ENCODE measurements around the gene BLOC1S5. TPM values are rescaled to one million over a fixed set of nuclear protein-coding genes. Genes with fewer than 3 reads are reported as not detected.

BLOC1S5 gene
- total and polyA plus RNA-seq, 2 donors (not counting 3 experiments of a cell fraction or from before 2014, with no cell fraction given) = 3.9 to 19.1 TPM

DNA sequence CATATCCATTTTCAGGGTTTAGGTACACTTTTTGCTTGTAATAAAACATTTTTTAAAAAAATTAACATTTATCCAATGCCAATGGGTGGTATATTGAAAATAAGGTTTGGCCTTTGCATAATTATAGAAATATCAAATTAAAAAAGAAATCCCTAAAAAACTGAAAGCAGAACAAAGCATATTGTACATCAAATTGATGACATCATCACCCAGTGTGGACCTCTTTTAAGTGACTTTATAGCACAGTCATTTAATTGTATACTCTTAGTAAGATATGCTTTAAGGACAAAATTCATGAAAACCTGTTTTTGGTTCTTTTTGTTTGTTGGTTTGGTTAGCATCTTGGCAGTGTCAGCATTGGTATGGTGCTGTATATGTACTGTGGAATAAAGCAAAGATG is 39.5 kb upstream of the BLOC1S5 start:
- Histone ChIP-seq H3K4me1 (ENCODE audit: control insufficient read depth, extremely low read depth, insufficient read depth, low read length) (peaks cover 27% of the 10 kb centered on the region), H2AFZ (ENCODE audit: low read depth, low read length) (no peak overlapping the region), H3K27ac (ENCODE audit: insufficient read depth, low read depth, low read length) (no peak overlapping the region), H3K36me3 (ENCODE audit: control insufficient read depth in 2 of 2, extremely low read depth in 1 of 2, insufficient read depth in 2 of 2, low read length in 2 of 2) (no peaks in the 10 kb centered on the region), H3K79me2 (ENCODE audit: control insufficient read depth, insufficient read depth, low read length) (peaks cover 35% of the 10 kb centered on the region), H3K4me2 (ENCODE audit: insufficient read depth, low read length) (no peak overlapping the region), H3K9me1 (replicated peaks; ENCODE audit: control insufficient read depth, extremely low read depth, insufficient read depth, low read length) (no peaks in the 10 kb centered on the region), H3K9me3 (replicated peaks; ENCODE audit: control insufficient read depth, insufficient read depth, low read length) (no peaks in the 10 kb centered on the region), H3K27me3 (ENCODE audit: control insufficient read depth in 2 of 2, insufficient read depth in 2 of 2, low read length in 2 of 2) (no peaks in the 10 kb centered on the region), H3K9ac (replicated peaks; ENCODE audit: extremely low read depth, insufficient read depth, low read length) (no peak overlapping the region), H4K20me1 (replicated peaks; ENCODE audit: control insufficient read depth, extremely low read depth, insufficient read depth, low read length) (no peaks in the 10 kb centered on the region), H3K4me3 (replicated peaks in 1 of 3; ENCODE audit: insufficient read depth in 1 of 3, low read depth in 1 of 3, low read length in 3 of 3) (no peak overlapping the region)
- intact Hi-C loops (cut with micrococcal nuclease) (loop anchor here (2.0 kb wide), 1 partner anchor 39 kb away; the partner anchor contains the start of gene BLOC1S5), dilution Hi-C loops (cut with MboI; ENCODE audit: extremely low pct_ligation_motif_present, low sequenced_read_pairs) (no loop called here)
- FAIRE-seq (no peak), DNase-seq (ENCODE audit: low read depth, low spot score) (no peak)
- ChIA-PET CTCF (no interaction called here), POLR2A (no interaction called here)
- no TSS peak for BruUV-seq (replicated peaks)
- TF ChIP-seq GATA2 (IDR thresholded peaks at IDR 0.05; ENCODE audit: insufficient read depth, insufficient read length, low read depth, low read length) (no peak), POLR2A (IDR thresholded peaks at IDR 0.05; ENCODE audit: low read depth, low read length) (no peak)

DNA sequence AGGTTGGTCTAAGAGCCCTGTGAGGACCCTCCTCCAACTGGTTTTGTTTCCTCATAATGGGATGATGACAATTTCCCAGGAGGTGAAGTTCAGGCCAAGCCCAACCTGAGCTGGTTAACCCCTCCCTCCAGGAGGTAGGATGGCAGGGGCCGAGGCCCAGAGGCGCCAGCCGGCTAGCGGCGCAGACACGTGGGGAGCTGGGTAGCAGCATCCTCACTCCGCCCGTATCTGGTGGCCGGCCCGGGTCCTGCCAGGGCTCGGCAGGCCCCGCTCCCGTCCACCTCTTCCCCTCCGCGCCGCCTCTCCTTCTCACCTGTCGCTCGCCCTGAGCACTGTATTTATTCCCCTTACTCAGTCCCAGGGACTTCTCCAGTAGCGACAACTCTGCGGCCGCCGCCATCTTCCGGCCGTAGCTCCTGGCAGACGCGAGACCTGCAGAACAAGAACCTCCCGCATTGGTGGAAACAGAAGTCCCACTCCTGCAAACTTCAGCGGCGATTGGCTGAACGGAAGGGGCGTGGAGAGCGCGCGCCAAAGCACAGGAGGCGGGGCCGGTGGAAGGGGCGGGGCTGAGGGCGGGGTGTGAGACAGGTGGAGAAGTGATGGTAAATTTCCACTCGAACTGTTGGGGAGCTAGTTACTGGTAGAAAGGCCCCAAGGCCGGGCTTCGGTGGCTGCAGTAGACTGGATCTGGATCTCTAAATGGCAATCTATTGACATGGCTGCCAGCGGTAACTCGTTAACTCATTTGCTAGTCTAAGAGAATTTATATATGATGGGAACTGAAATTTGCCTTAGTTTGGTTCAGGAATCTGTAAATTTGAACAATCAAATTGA is 38.2 kb upstream of the BLOC1S5 start, which contains the start of gene EEF1E1:
EEF1E1 (minus strand) TSS at position 427 of the 837 bp plus-strand sequence; CDS start at position 400, 27 bp downstream.
- peak within 1 kb of the TSS; percentile 77 for H3K9ac ChIP-seq (replicated peaks; ENCODE audit: extremely low read depth, insufficient read depth, low read length)
- TF ChIP-seq MYC (IDR thresholded peaks at IDR 0.05; ENCODE audit: low read depth, low read length) = peak; percentile 62
- no peak for TF ChIP-seq FOS (IDR thresholded peaks at IDR 0.05; ENCODE audit: borderline replicate concordance, insufficient read depth, low read length)
- TF ChIP-seq MAX (IDR thresholded peaks at IDR 0.05; ENCODE audit: insufficient read depth, insufficient read length) = peak; percentile 31
- TF ChIP-seq POLR2A (IDR thresholded peaks at IDR 0.05; ENCODE audit: low read depth, low read length) = peak; percentile 81
- TF ChIP-seq POLR2AphosphoS5 (IDR thresholded peaks at IDR 0.05; ENCODE audit: insufficient read depth, low read depth, low read length) = peak; percentile 79
- peaks cover 44% of the 10 kb centered on the region for H3K79me2 ChIP-seq (ENCODE audit: control insufficient read depth, insufficient read depth, low read length)
- intact Hi-C loops (cut with micrococcal nuclease) (loop anchor here (1.0 to 2.0 kb wide), 2 partner anchors 19 to 38 kb away; partner anchors contain the start of gene BLOC1S5), dilution Hi-C loops (cut with MboI; ENCODE audit: extremely low pct_ligation_motif_present, low sequenced_read_pairs) (no loop called here)
- H3K36me3 ChIP-seq (ENCODE audit: control insufficient read depth in 2 of 2, extremely low read depth in 1 of 2, insufficient read depth in 2 of 2, low read length in 2 of 2) = no peaks in the 10 kb centered on the region
- peak; percentile 94 for FAIRE-seq
- peak within 1 kb of the TSS; percentile 70 for H3K27ac ChIP-seq (ENCODE audit: insufficient read depth, low read depth, low read length)
- POLR2A ChIA-PET = interaction anchor here (0.5 to 1.2 kb wide), 3 partner anchors 23 to 336 kb away, joined by 3 to 5 read pairs (median 5); partner anchors contain the start of gene BLOC1S5
- peak within 1 kb of the TSS; percentile 73 for H2AFZ ChIP-seq (ENCODE audit: low read depth, low read length)
- H3K27me3 ChIP-seq (ENCODE audit: control insufficient read depth in 2 of 2, insufficient read depth in 2 of 2, low read length in 2 of 2) = no peaks in the 10 kb centered on the region
- no peaks in the 10 kb centered on the region for H4K20me1 ChIP-seq (replicated peaks; ENCODE audit: control insufficient read depth, extremely low read depth, insufficient read depth, low read length)
- H3K9me3 ChIP-seq (replicated peaks; ENCODE audit: control insufficient read depth, insufficient read depth, low read length) = no peaks in the 10 kb centered on the region
- DNase-seq (ENCODE audit: low read depth, low spot score) = peak; percentile 96
- peaks cover 15% of the 10 kb centered on the region for H3K4me1 ChIP-seq (ENCODE audit: control insufficient read depth, extremely low read depth, insufficient read depth, low read length)
- TSS peak; percentile 45 for BruUV-seq (replicated peaks)
- CTCF ChIA-PET = interaction anchor here (0.8 to 2.0 kb wide), 9 partner anchors 9 to 827 kb away, joined by 3 to 9 read pairs (median 5); partner anchors contain the start of gene BLOC1S5
- no peaks in the 10 kb centered on the region for H3K9me1 ChIP-seq (replicated peaks; ENCODE audit: control insufficient read depth, extremely low read depth, insufficient read depth, low read length)
- H3K4me3 ChIP-seq (replicated peaks in 1 of 3; ENCODE audit: insufficient read depth in 1 of 3, low read depth in 1 of 3, low read length in 3 of 3) = peak within 1 kb of the TSS; percentile 67 to 99 (median 89)
- peak within 1 kb of the TSS; percentile 97 for H3K4me2 ChIP-seq (ENCODE audit: insufficient read depth, low read length)

Measured in endothelial cell of umbilical vein (primary cell).